ENCODE data around the gene NRAP.

Gene NRAP

GRCh38 chr10:113616244-113617074 lies 47.4 kb downstream of the NRAP start:
- peak; percentile 31 for DNase-seq
- in situ Hi-C loops (cut with HindIII; ENCODE audit: low pct_ligation_motif_present, low pct_unique_long_range_greater_than_20kb, low sequenced_read_pairs) = no loop called here

GRCh38 chr10:113613977-113614690 lies 49.7 kb downstream of the NRAP start:
- in situ Hi-C loops (cut with HindIII; ENCODE audit: low pct_ligation_motif_present, low pct_unique_long_range_greater_than_20kb, low sequenced_read_pairs) = no loop called here
- no peak for DNase-seq

GRCh38 chr10:113613427-113613826 lies 50.4 kb downstream of the NRAP start:
- DNase-seq = no peak
- in situ Hi-C loops (cut with HindIII; ENCODE audit: low pct_ligation_motif_present, low pct_unique_long_range_greater_than_20kb, low sequenced_read_pairs) = no loop called here

GRCh38 chr10:113612154-113612553 lies 51.7 kb downstream of the NRAP start:
- in situ Hi-C loops (cut with HindIII; ENCODE audit: low pct_ligation_motif_present, low pct_unique_long_range_greater_than_20kb, low sequenced_read_pairs) = no loop called here
- DNase-seq = no peak

- no peak for DNase-seq
- in situ Hi-C loops (cut with HindIII; ENCODE audit: low pct_ligation_motif_present, low pct_unique_long_range_greater_than_20kb, low sequenced_read_pairs) = no loop called here
These were observed 52.9 kb downstream of the NRAP start for GRCh38 chr10:113610631-113611601.

GRCh38 chr10:113609704-113610108 lies 54.1 kb downstream of the NRAP start:
- in situ Hi-C loops (cut with HindIII; ENCODE audit: low pct_ligation_motif_present, low pct_unique_long_range_greater_than_20kb, low sequenced_read_pairs) = no loop called here
- DNase-seq = peak; percentile 61

- in situ Hi-C loops (cut with HindIII; ENCODE audit: low pct_ligation_motif_present, low pct_unique_long_range_greater_than_20kb, low sequenced_read_pairs) = no loop called here
- DNase-seq = no peak
These were observed 58.4 kb downstream of the NRAP start for GRCh38 chr10:113605268-113605978.

GRCh38 chr10:113604572-113604971 lies 59.3 kb downstream of the NRAP start:
- DNase-seq = no peak
- in situ Hi-C loops (cut with HindIII; ENCODE audit: low pct_ligation_motif_present, low pct_unique_long_range_greater_than_20kb, low sequenced_read_pairs) = no loop called here

- DNase-seq = no peak
- in situ Hi-C loops (cut with HindIII; ENCODE audit: low pct_ligation_motif_present, low pct_unique_long_range_greater_than_20kb, low sequenced_read_pairs) = no loop called here
These were observed 60.6 kb downstream of the NRAP start for GRCh38 chr10:113603057-113603777.

- in situ Hi-C loops (cut with HindIII; ENCODE audit: low pct_ligation_motif_present, low pct_unique_long_range_greater_than_20kb, low sequenced_read_pairs) = no loop called here
- no peak for DNase-seq
These were observed 63.3 kb downstream of the NRAP start for GRCh38 chr10:113600569-113600968.

- no peak for DNase-seq
- in situ Hi-C loops (cut with HindIII; ENCODE audit: low pct_ligation_motif_present, low pct_unique_long_range_greater_than_20kb, low sequenced_read_pairs) = no loop called here
These were observed 69.2 kb downstream of the NRAP start for GRCh38 chr10:113594652-113595051.

- in situ Hi-C loops (cut with HindIII; ENCODE audit: low pct_ligation_motif_present, low pct_unique_long_range_greater_than_20kb, low sequenced_read_pairs) = no loop called here
- DNase-seq = no peak
These were observed 71.5 kb downstream of the NRAP start for GRCh38 chr10:113592380-113592779.

GRCh38 chr10:113590581-113590980 lies 73.3 kb downstream of the NRAP start:
- in situ Hi-C loops (cut with HindIII; ENCODE audit: low pct_ligation_motif_present, low pct_unique_long_range_greater_than_20kb, low sequenced_read_pairs) = no loop called here
- no peak for DNase-seq

GRCh38 chr10:113589201-113589770 lies 74.6 kb downstream of the NRAP start:
- DNase-seq = no peak
- in situ Hi-C loops (cut with HindIII; ENCODE audit: low pct_ligation_motif_present, low pct_unique_long_range_greater_than_20kb, low sequenced_read_pairs) = no loop called here

- DNase-seq = no peak
- in situ Hi-C loops (cut with HindIII; ENCODE audit: low pct_ligation_motif_present, low pct_unique_long_range_greater_than_20kb, low sequenced_read_pairs) = no loop called here
These were observed 77.9 kb downstream of the NRAP start for GRCh38 chr10:113585949-113586348.

- no peak for DNase-seq
- in situ Hi-C loops (cut with HindIII; ENCODE audit: low pct_ligation_motif_present, low pct_unique_long_range_greater_than_20kb, low sequenced_read_pairs) = no loop called here
These were observed 80.3 kb downstream of the NRAP start for GRCh38 chr10:113583571-113583970.

GRCh38 chr10:113581092-113581491 lies 82.7 kb downstream of the NRAP start:
- in situ Hi-C loops (cut with HindIII; ENCODE audit: low pct_ligation_motif_present, low pct_unique_long_range_greater_than_20kb, low sequenced_read_pairs) = no loop called here
- DNase-seq = no peak
